Measurements from ENCODE around the gene CNTN4. TPM values are rescaled to one million over a fixed set of nuclear protein-coding genes. Genes with fewer than 3 reads are reported as not detected.
"Not testable (repeated sequence)": the region's sequence is repeated elsewhere in the genome, so short reads cannot be mapped to it uniquely, and the experiment has no call there.

Gene CNTN4
- polyA plus RNA-seq, 1 donor = 2.6 TPM

GRCh38 chr3:2820982-2821381, 722.3 kb downstream of the CNTN4 start:
- DNase-seq = not testable (repeated sequence)

- DNase-seq = no peak
Observed at GRCh38 chr3:2822611-2823010, 723.9 kb downstream of the CNTN4 start.

- no peak for DNase-seq
Observed at GRCh38 chr3:2823031-2823430, 724.4 kb downstream of the CNTN4 start.

- no peak for DNase-seq
Observed at GRCh38 chr3:2823437-2824211, 725.0 kb downstream of the CNTN4 start.

GRCh38 chr3:2826036-2826435, 727.4 kb downstream of the CNTN4 start:
- no peak for DNase-seq

- no peak for DNase-seq
Observed at GRCh38 chr3:2826453-2826852, 727.8 kb downstream of the CNTN4 start.

GRCh38 chr3:2837239-2837638, 738.6 kb downstream of the CNTN4 start:
- no peak for DNase-seq

- DNase-seq = no peak
Observed at GRCh38 chr3:2837910-2838309, 739.2 kb downstream of the CNTN4 start.

- no peak for DNase-seq
Observed at GRCh38 chr3:2838546-2839157, 740.0 kb downstream of the CNTN4 start.

GRCh38 chr3:2839876-2840275, 741.2 kb downstream of the CNTN4 start:
- DNase-seq = peak; percentile 32

GRCh38 chr3:2847062-2847841, 748.6 kb downstream of the CNTN4 start:
- no peak for DNase-seq

- no peak for DNase-seq
Observed at GRCh38 chr3:2849092-2849491, 750.4 kb downstream of the CNTN4 start.

- no peak for DNase-seq
Observed at GRCh38 chr3:2850701-2851100, 752.0 kb downstream of the CNTN4 start.

- no peak for DNase-seq
Observed at GRCh38 chr3:2851361-2851760, 752.7 kb downstream of the CNTN4 start.

- peak; percentile 48 for DNase-seq
Observed at GRCh38 chr3:2851835-2852234, 753.2 kb downstream of the CNTN4 start.

- DNase-seq = no peak
Observed at GRCh38 chr3:2853651-2854050, 755.0 kb downstream of the CNTN4 start.

- no peak for DNase-seq
Observed at GRCh38 chr3:2856138-2857133, 757.8 kb downstream of the CNTN4 start.

- no peak for DNase-seq
Observed at GRCh38 chr3:2860626-2861025, 762.0 kb downstream of the CNTN4 start.

GRCh38 chr3:2861120-2861519, 762.5 kb downstream of the CNTN4 start:
- DNase-seq = no peak

- no peak for DNase-seq
Observed at GRCh38 chr3:2861920-2862319, 763.3 kb downstream of the CNTN4 start.

- no peak for DNase-seq
Observed at GRCh38 chr3:2862366-2862765, 763.7 kb downstream of the CNTN4 start.

- DNase-seq = no peak
Observed at GRCh38 chr3:2863127-2863526, 764.5 kb downstream of the CNTN4 start.

Data from hindlimb muscle (tissue), 1 donor.